ENCODE results near the gene RAB40C. TPM values are rescaled to one million over a fixed set of nuclear protein-coding genes. Genes with fewer than 3 reads are reported as not detected.

The RAB40C gene
- total RNA-seq, result 10 to 100 TPM; 16.8 to 32.7 (median 17.9) TPM
- polyA plus RNA-seq, result 10 to 100 TPM; 28.8 to 41.2 (median 38.3) TPM

- no peaks in the 10 kb centered on the region for H3K9me3 ChIP-seq
- peak within 1 kb of the TSS; percentile 62 to 97 (median 90) for H3K4me3 ChIP-seq
- DNase-seq, result peak; percentile 100
- WGBS, 2 donors, result 1% methylated on average over 67 of the region's 67 CpGs
- H3K4me1 ChIP-seq, result peaks cover 0 to 45% (median 42%) of the 10 kb centered on the region in 4 donors
- H3K36me3 ChIP-seq, result peaks cover 0 to 4% (median 0%) of the 10 kb centered on the region in 4 donors
- H3K27ac ChIP-seq, result peak within 1 kb of the TSS; percentile 95 to 99 (median 96)
- TF ChIP-seq EP300 (IDR thresholded peaks at IDR 0.05) (no peak), POLR2AphosphoS5 (IDR thresholded peaks at IDR 0.05) (no peak), POLR2A (IDR thresholded peaks at IDR 0.05) (no peak), CTCF (IDR thresholded peaks at IDR 0.05) (no peak)
- intact Hi-C loops (cut with DNase I), result loop anchor here (1.0 to 2.0 kb wide), 4 partner anchors 19 to 91 kb away; partner anchors contain the start of genes METTL26 and STUB1
- peaks cover 0 to 7% (median 3%) of the 10 kb centered on the region in 3 donors for H3K27me3 ChIP-seq
These were observed at the start of gene RAB40C for GRCh38 chr16:589658-590187. TSS of gene RAB40C (plus strand) at chr16:590066. CDS start at chr16:590292, 226 bp downstream.

- no peaks in the 10 kb centered on the region for H3K9me3 ChIP-seq
- peaks cover 0 to 23% (median 2%) of the 10 kb centered on the region in 4 donors for H3K36me3 ChIP-seq
- H3K4me3 ChIP-seq, result no peak overlapping the region
- no peak for DNase-seq
- intact Hi-C loops (cut with DNase I), result no loop called here
- TF ChIP-seq EP300 (IDR thresholded peaks at IDR 0.05), result no peak
- TF ChIP-seq POLR2AphosphoS5 (IDR thresholded peaks at IDR 0.05), result no peak
- TF ChIP-seq CTCF (IDR thresholded peaks at IDR 0.05), result no peak
- TF ChIP-seq POLR2A (IDR thresholded peaks at IDR 0.05), result no peak
- H3K27me3 ChIP-seq, result no peaks in the 10 kb centered on the region
- WGBS, 2 donors, result 88 to 89% methylated on average over 29 of the region's 29 CpGs
- H3K27ac ChIP-seq, result no peak overlapping the region
- H3K4me1 ChIP-seq, result no peaks in the 10 kb centered on the region
These were observed 49.1 kb upstream of the RAB40C start for GRCh38 chr16:540645-541340.

GRCh38 chr16:543301-544164 is 46.3 kb upstream of the RAB40C start:
- H3K4me3 ChIP-seq, result no peak overlapping the region
- peaks cover 0 to 14% (median under 1%) of the 10 kb centered on the region in 4 donors for H3K36me3 ChIP-seq
- H3K9me3 ChIP-seq, result no peaks in the 10 kb centered on the region
- H3K27ac ChIP-seq, result no peak overlapping the region
- intact Hi-C loops (cut with DNase I), result no loop called here
- 76 to 87% methylated on average over 51 of the region's 51 CpGs for WGBS, 2 donors
- H3K27me3 ChIP-seq, result no peaks in the 10 kb centered on the region
- no peak for TF ChIP-seq POLR2A (IDR thresholded peaks at IDR 0.05)
- TF ChIP-seq CTCF (IDR thresholded peaks at IDR 0.05), result no peak
- TF ChIP-seq POLR2AphosphoS5 (IDR thresholded peaks at IDR 0.05), result no peak
- no peak for TF ChIP-seq EP300 (IDR thresholded peaks at IDR 0.05)
- H3K4me1 ChIP-seq, result peaks cover 0 to 5% (median 2%) of the 10 kb centered on the region in 4 donors
- no peak for DNase-seq

GRCh38 chr16:544517-544916 is 45.3 kb upstream of the RAB40C start:
- Histone ChIP-seq H3K27ac (no peak overlapping the region), H3K36me3 (peaks cover 0 to 23% (median 4%) of the 10 kb centered on the region in 4 donors), H3K27me3 (no peaks in the 10 kb centered on the region), H3K9me3 (no peaks in the 10 kb centered on the region), H3K4me1 (peaks cover 0 to 5% (median 2%) of the 10 kb centered on the region in 4 donors), H3K4me3 (no peak overlapping the region)
- TF ChIP-seq POLR2A (IDR thresholded peaks at IDR 0.05), result no peak
- TF ChIP-seq CTCF (IDR thresholded peaks at IDR 0.05), result no peak
- no peak for TF ChIP-seq POLR2AphosphoS5 (IDR thresholded peaks at IDR 0.05)
- no peak for TF ChIP-seq EP300 (IDR thresholded peaks at IDR 0.05)
- 94 to 95% methylated on average over 46 of the region's 46 CpGs for WGBS, 2 donors
- intact Hi-C loops (cut with DNase I), result no loop called here
- DNase-seq, result no peak

All from sigmoid colon (tissue), 7 donors.